Endothelial cell of umbilical vein (primary cell): ENCODE results near the gene IGFBP1. TPM values are rescaled to one million over a fixed set of nuclear protein-coding genes. Genes with fewer than 3 reads are reported as not detected.

ENCODE experiments used
- BruUV-seq: library from RNA; stranded (reverse); fragments of 400-500 nt; replicated peaks from 2 replicates; lab custom pipeline; 2021; lab: Mats Ljungman, UMichigan
- CTCF ChIA-PET: fragments of 300-600, 350-600 bp; sonication (Branson Sonifier 250); formaldehyde crosslinking; loops from one replicate; lab custom pipeline; 2021; ENCODE audit warnings: antibody characterized with exemption, inconsistent platforms; lab: Charles Lee
- POLR2A ChIA-PET: fragments of 300-600, 350-600 bp; sonication (Branson Sonifier 250); formaldehyde crosslinking; loops from one replicate; lab custom pipeline; 2021; ENCODE audit warnings: antibody characterized with exemption, inconsistent platforms; lab: Charles Lee
- DNase-seq: peaks from one replicate; pipeline ENCODE4 v3.0.0-alpha.2; 2011; ENCODE audit warnings: low read depth, low spot score
- FAIRE-seq: peaks from 2 replicates; lab custom pipeline; 2011; peaks lifted over from hg19 to GRCh38; lab: Jason Lieb, UNC
- H2AFZ ChIP-seq: 2 replicates; pipeline ENCODE4 v1.6.0; 2012; ENCODE audit warnings: low read depth, low read length, control low read depth, inconsistent platforms
- H3K27ac ChIP-seq: 2 replicates; pipeline ENCODE4 v1.5.1; 2011; ENCODE audit warnings: low read depth, mild to moderate bottlenecking, control low read depth, low read length, moderate library complexity; ENCODE audit not compliant: insufficient read depth
- H3K27me3 ChIP-seq, 2 experiments: 2 replicates each; pipeline versions ENCODE4 v1.6.0 to v1.6.1; 2011; ENCODE audit warnings: low read length in 2 of 2, mixed read lengths in 1 of 2; ENCODE audit not compliant: control insufficient read depth in 2 of 2, insufficient read depth in 2 of 2
- H3K36me3 ChIP-seq, 2 experiments: 2 replicates in 1 of 2; 3 replicates in 1 of 2; pipeline ENCODE4 v1.5.1; 2011; ENCODE audit warnings: low read length in 2 of 2, mild to moderate bottlenecking in 1 of 2, moderate library complexity in 1 of 2; ENCODE audit not compliant: control insufficient read depth in 2 of 2, insufficient read depth in 2 of 2; ENCODE audit errors: extremely low read depth in 1 of 2
- H3K4me1 ChIP-seq: 3 replicates; pipeline ENCODE4 v1.5.1; 2011; ENCODE audit warnings: mild to moderate bottlenecking, low read length; ENCODE audit not compliant: control insufficient read depth, insufficient read depth; ENCODE audit errors: extremely low read depth
- H3K4me2 ChIP-seq: 2 replicates; pipeline ENCODE4 v1.6.1; 2011; ENCODE audit warnings: low read length, control low read depth, mixed read lengths; ENCODE audit not compliant: insufficient read depth
- H3K4me3 ChIP-seq, 3 experiments: fragments of 200-600 bp in 1 of 3; sonication (generic), shearing (Covaris generic) in 1 of 3; replicated peaks in 1 of 3; 2 replicates each; pipeline ENCODE4 v1.5.1; 2011 to 2016; ENCODE audit warnings: control low read depth in 3 of 3, low read length in 3 of 3, mild to moderate bottlenecking in 2 of 3, inconsistent platforms in 1 of 3, low read depth in 1 of 3, moderate library complexity in 1 of 3; ENCODE audit not compliant: insufficient read depth in 1 of 3
- H3K79me2 ChIP-seq: 2 replicates; pipeline ENCODE4 v1.6.0; 2012; ENCODE audit warnings: low read length, inconsistent platforms; ENCODE audit not compliant: control insufficient read depth, insufficient read depth
- H3K9ac ChIP-seq: replicated peaks from 2 replicates; pipeline ENCODE3; 2011; ENCODE audit warnings: low read length, control low read depth; ENCODE audit not compliant: insufficient read depth; ENCODE audit errors: extremely low read depth
- H3K9me1 ChIP-seq: replicated peaks from 3 replicates; pipeline ENCODE4 v1.6.0; 2011; ENCODE audit warnings: mild to moderate bottlenecking, low read length; ENCODE audit not compliant: control insufficient read depth, insufficient read depth; ENCODE audit errors: extremely low read depth
- H3K9me3 ChIP-seq: replicated peaks from 2 replicates; pipeline ENCODE4 v1.5.1; 2012; ENCODE audit warnings: low read length, inconsistent platforms; ENCODE audit not compliant: control insufficient read depth, insufficient read depth
- H4K20me1 ChIP-seq: replicated peaks from 2 replicates; pipeline ENCODE3; 2011; ENCODE audit warnings: mild to moderate bottlenecking, low read length; ENCODE audit not compliant: control insufficient read depth, insufficient read depth; ENCODE audit errors: extremely low read depth
- CTCF ChIP-seq, 2 donors: IDR thresholded peaks; 1 replicate in 1 of 2; 2 replicates in 1 of 2; pipeline ENCODE4 v1.5.1; 2011; ENCODE audit warnings: low read length in 2 of 2, mild to moderate bottlenecking in 2 of 2, moderate library complexity in 2 of 2, control low read depth in 1 of 2, inconsistent platforms in 1 of 2, low read depth in 1 of 2; ENCODE audit not compliant: insufficient read depth in 1 of 2; ENCODE audit errors: extremely low read depth in 1 of 2
- EZH2 ChIP-seq: IDR thresholded peaks from 2 replicates; pipeline ENCODE4 v1.6.1; 2012; ENCODE audit warnings: borderline replicate concordance, low read depth, mild to moderate bottlenecking, moderate library complexity, low read length, inconsistent platforms; ENCODE audit not compliant: severe bottlenecking
- FOS ChIP-seq: IDR thresholded peaks from 2 replicates; pipeline ENCODE4 v1.6.1; 2011; ENCODE audit warnings: mild to moderate bottlenecking, low read length, moderate library complexity, borderline replicate concordance; ENCODE audit not compliant: insufficient read depth
- GATA2 ChIP-seq: IDR thresholded peaks from 2 replicates; pipeline ENCODE4 v1.7.0; 2011; ENCODE audit warnings: low read depth, mild to moderate bottlenecking, moderate library complexity, mixed read lengths, low read length; ENCODE audit not compliant: insufficient read length, insufficient read depth
- JUN ChIP-seq: IDR thresholded peaks from 2 replicates; pipeline ENCODE4 v1.6.1; 2011; ENCODE audit warnings: borderline replicate concordance, low read depth; ENCODE audit not compliant: insufficient read length, insufficient read depth
- MYC ChIP-seq: IDR thresholded peaks from one replicate; pipeline ENCODE4 v1.6.1; 2011; ENCODE audit warnings: mild to moderate bottlenecking, low read depth, low read length
- POLR2A ChIP-seq: IDR thresholded peaks from 2 replicates; pipeline ENCODE4 v1.6.1; 2012; ENCODE audit warnings: low read depth, mild to moderate bottlenecking, control low read depth, low read length
- POLR2AphosphoS5 ChIP-seq: IDR thresholded peaks from 2 replicates; pipeline ENCODE4 v1.6.1; 2012; ENCODE audit warnings: low read depth, mild to moderate bottlenecking, control low read depth, low read length, moderate library complexity; ENCODE audit not compliant: insufficient read depth
- dilution Hi-C: fragments of 300-500 bp; cut with MboI; formaldehyde crosslinking; loops from one replicate; pipeline ENCODE4 v1.15.0; 2019; ENCODE audit warnings: low sequenced_read_pairs; ENCODE audit not compliant: extremely low pct_ligation_motif_present
- intact Hi-C: fragments of 100-400 bp; cut with micrococcal nuclease; formaldehyde crosslinking; loops from one replicate; pipeline ENCODE4 v1.10.0; 2022
- polyA plus RNA-seq, 4 experiments: library from polyadenylated mRNA; depleted of rRNA in 3 of 4; stranded (reverse) in 3 of 4; unstranded in 1 of 4; fragments of >200 nt; gene quantifications; 2 replicates each; pipeline versions ENCODE4 v1.2.1 to v1.2.3, GENCODE V29; 2011 to 2012; ENCODE audit warnings: missing spikeins in 1 of 4
- total RNA-seq: library from RNA; stranded (reverse); gene quantifications from 2 replicates; pipeline ENCODE4 v1.2.3, GENCODE V29; 2021
- TF ChIP-seq, protein P1 (sequence below): IDR thresholded peaks from 2 replicates; pipeline ENCODE4 v1.6.1; 2011; ENCODE audit not compliant: insufficient read depth, insufficient read length

Gene IGFBP1
- total and polyA plus RNA-seq, 2 donors (not counting 3 experiments of a cell fraction or from before 2014, with no cell fraction given): 0.57 to 4.0 TPM

- Histone ChIP-seq H3K9me1 (no peaks in the 10 kb centered on the region), H3K36me3 (no peaks in the 10 kb centered on the region), H3K9me3 (no peaks in the 10 kb centered on the region), H3K4me1 (peaks cover 15% of the 10 kb centered on the region), H4K20me1 (no peaks in the 10 kb centered on the region), H3K4me2 (no peak overlapping the region), H3K4me3 (no peak overlapping the region), H3K79me2 (no peaks in the 10 kb centered on the region), H3K27ac (no peak overlapping the region), H3K27me3 (no peaks in the 10 kb centered on the region), H2AFZ (no peak overlapping the region), H3K9ac (no peak overlapping the region)
- TF ChIP-seq POLR2A (no peak), FOS (no peak), EZH2 (no peak), GATA2 (no peak), CTCF (IDR thresholded peaks at IDR 0.05; ENCODE audit: extremely low read depth in 1 of 2, insufficient read depth in 1 of 2, low read depth in 1 of 2, low read length in 2 of 2) (no peak), MYC (no peak), JUN (no peak), POLR2AphosphoS5 (no peak)
- TF ChIP-seq, protein P1, sequence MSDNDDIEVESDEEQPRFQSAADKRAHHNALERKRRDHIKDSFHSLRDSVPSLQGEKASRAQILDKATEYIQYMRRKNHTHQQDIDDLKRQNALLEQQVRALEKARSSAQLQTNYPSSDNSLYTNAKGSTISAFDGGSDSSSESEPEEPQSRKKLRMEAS: no peak
- CTCF ChIA-PET: interaction anchor here (0.9 to 2.4 kb wide), 2 partner anchors 12 to 22 kb away, joined by 3 to 7 read pairs; partner anchors contain the start of gene IGFBP1
- BruUV-seq: no TSS peak
- no peak for FAIRE-seq
- dilution Hi-C loops: no loop called here
- POLR2A ChIA-PET: no interaction called here
- intact Hi-C loops: no loop called here
- DNase-seq: no peak
These were observed 11.8 kb upstream of the IGFBP1 start for GRCh38 chr7:45876519-45876918.
